H9 (cell line): ENCODE measurements around the gene CPD. TPM values are rescaled to one million over a fixed set of nuclear protein-coding genes. Genes with fewer than 3 reads are reported as not detected.

Source experiments
- DNase-seq: peaks from one replicate; pipeline ENCODE4 v3.0.0-alpha.2; 2017
- H2AFZ ChIP-seq: one replicate; pipeline ENCODE4 v1.6.1; 2013; ENCODE audit warnings: mild to moderate bottlenecking, low read length, control low read depth, moderate library complexity
- H2AK5ac ChIP-seq: 2 replicates; pipeline ENCODE4 v1.6.1; 2013; ENCODE audit warnings: low read length, control low read depth, mixed read lengths; ENCODE audit not compliant: insufficient read length
- H2BK120ac ChIP-seq: one replicate; pipeline ENCODE4 v1.6.1; 2013; ENCODE audit warnings: low read depth, mild to moderate bottlenecking, low read length, control low read depth, inconsistent platforms; ENCODE audit not compliant: poor library complexity, severe bottlenecking
- H2BK12ac ChIP-seq: 2 replicates; pipeline ENCODE4 v1.6.1; 2013; ENCODE audit warnings: low read length, control low read depth, mixed read lengths, low read depth; ENCODE audit not compliant: insufficient read length
- H2BK15ac ChIP-seq: 2 replicates; pipeline ENCODE4 v1.6.1; 2013; ENCODE audit warnings: low read depth, low read length, control low read depth
- H2BK20ac ChIP-seq: one replicate; pipeline ENCODE4 v1.6.1; 2013; ENCODE audit warnings: low read depth, mild to moderate bottlenecking, low read length, control low read depth, inconsistent platforms; ENCODE audit not compliant: poor library complexity, severe bottlenecking
- H2BK5ac ChIP-seq: 2 replicates; pipeline ENCODE4 v1.6.1; 2013; ENCODE audit warnings: low read length, control low read depth, mixed read lengths; ENCODE audit not compliant: insufficient read length
- H3K14ac ChIP-seq: 2 replicates; pipeline ENCODE4 v1.6.1; 2013; ENCODE audit warnings: low read length, control low read depth; ENCODE audit not compliant: insufficient read depth
- H3K18ac ChIP-seq: 2 replicates; pipeline ENCODE4 v1.6.1; 2013; ENCODE audit warnings: low read depth, mild to moderate bottlenecking, mixed read lengths, low read length, control low read depth; ENCODE audit not compliant: insufficient read length
- H3K23ac ChIP-seq: 2 replicates; pipeline ENCODE4 v1.6.1; 2013; ENCODE audit warnings: low read length, control low read depth, mixed read lengths, low read depth; ENCODE audit not compliant: insufficient read length
- H3K23me2 ChIP-seq: 2 replicates; pipeline ENCODE4 v1.6.1; 2013; ENCODE audit warnings: low read depth, mild to moderate bottlenecking, mixed read lengths, low read length, control low read depth; ENCODE audit not compliant: insufficient read length, poor library complexity, severe bottlenecking
- H3K27ac ChIP-seq: 2 replicates; pipeline ENCODE4 v1.5.1; 2013; ENCODE audit warnings: low read length, control low read depth, mixed read lengths, low read depth; ENCODE audit not compliant: insufficient read length
- H3K27me3 ChIP-seq: 2 replicates; pipeline ENCODE4 v1.6.1; 2013; ENCODE audit warnings: low read length, control low read depth, inconsistent platforms; ENCODE audit not compliant: insufficient read depth
- H3K4ac ChIP-seq: 2 replicates; pipeline ENCODE4 v1.6.1; 2013; ENCODE audit warnings: low read depth, mild to moderate bottlenecking, control low read depth, inconsistent platforms, low read length, moderate library complexity
- H3K4me1 ChIP-seq: 2 replicates; pipeline ENCODE4 v1.6.1; 2013; ENCODE audit warnings: low read length, control low read depth, inconsistent platforms; ENCODE audit not compliant: insufficient read depth
- H3K4me2 ChIP-seq: 2 replicates; pipeline ENCODE4 v1.6.1; 2013; ENCODE audit warnings: low read length, control low read depth, mixed read lengths; ENCODE audit not compliant: insufficient read length, insufficient read depth
- H3K56ac ChIP-seq: 2 replicates; pipeline ENCODE4 v1.6.1; 2013; ENCODE audit warnings: low read depth, mild to moderate bottlenecking, mixed read lengths, low read length, control low read depth; ENCODE audit not compliant: insufficient read length
- H3K79me1 ChIP-seq: 2 replicates; pipeline ENCODE4 v1.6.1; 2013; ENCODE audit warnings: low read depth, mild to moderate bottlenecking, moderate library complexity, low read length, control low read depth, inconsistent platforms; ENCODE audit not compliant: insufficient read depth, poor library complexity, severe bottlenecking
- H3K79me2 ChIP-seq: 2 replicates; pipeline ENCODE4 v1.6.1; 2013; ENCODE audit warnings: low read length, control low read depth, inconsistent platforms; ENCODE audit not compliant: insufficient read depth
- H3K9ac ChIP-seq: 2 replicates; pipeline ENCODE4 v1.6.1; 2013; ENCODE audit warnings: low read length, control low read depth, mixed read lengths; ENCODE audit not compliant: insufficient read length; ENCODE audit errors: extremely low read depth
- H3K9me3 ChIP-seq: one replicate; pipeline ENCODE4 v1.6.1; 2013; ENCODE audit warnings: low read depth, low read length, inconsistent platforms; ENCODE audit not compliant: control insufficient read depth
- H3T11ph ChIP-seq: one replicate; pipeline ENCODE4 v1.6.1; 2013; ENCODE audit warnings: mild to moderate bottlenecking, low read length, control low read depth, inconsistent platforms
- H4K20me1 ChIP-seq: one replicate; pipeline ENCODE4 v1.6.1; 2013; ENCODE audit not compliant: control insufficient read depth, insufficient read length, insufficient read depth
- H4K5ac ChIP-seq: 2 replicates; pipeline ENCODE4 v1.6.1; 2013; ENCODE audit warnings: low read depth, mild to moderate bottlenecking, mixed read lengths, low read length, control low read depth; ENCODE audit not compliant: insufficient read length
- H4K8ac ChIP-seq: replicated peaks from 2 replicates; pipeline ENCODE4 v1.6.1; 2013; ENCODE audit warnings: low read length, control low read depth, mixed read lengths, low read depth; ENCODE audit not compliant: insufficient read length
- H4K91ac ChIP-seq: 2 replicates; pipeline ENCODE4 v1.6.1; 2013; ENCODE audit warnings: low read depth, mild to moderate bottlenecking, moderate library complexity, mixed read lengths, low read length, control low read depth; ENCODE audit not compliant: insufficient read length
- H3K27ac Mint-ChIP-seq, 3 experiments: 2 replicates in 2 of 3; 3 replicates in 1 of 3; pipeline ENCODE4 v1.8.0; 2020 to 2021; ENCODE audit warnings: mixed read lengths in 3 of 3, mild to moderate bottlenecking in 1 of 3, moderate library complexity in 1 of 3
- H3K27me3 Mint-ChIP-seq: 2 replicates; pipeline ENCODE4 v1.8.0; 2021; ENCODE audit warnings: low read depth, mild to moderate bottlenecking, moderate library complexity, mixed read lengths
- H3K36me3 Mint-ChIP-seq, 3 experiments: 2 replicates in 2 of 3; 3 replicates in 1 of 3; pipeline ENCODE4 v1.8.0; 2020 to 2021; ENCODE audit warnings: low read depth in 3 of 3, mixed read lengths in 3 of 3; ENCODE audit not compliant: insufficient read depth in 1 of 3
- H3K4me1 Mint-ChIP-seq, 2 experiments: 2 replicates each; pipeline ENCODE4 v1.8.0; 2020; ENCODE audit warnings: mixed read lengths in 2 of 2
- H3K4me3 Mint-ChIP-seq, 2 experiments: 2 replicates in 1 of 2; 3 replicates in 1 of 2; pipeline ENCODE4 v1.8.0; 2020 to 2021; ENCODE audit warnings: mild to moderate bottlenecking in 2 of 2, mixed read lengths in 2 of 2, moderate library complexity in 1 of 2
- H3K9me3 Mint-ChIP-seq, 2 experiments: 2 replicates in 1 of 2; 3 replicates in 1 of 2; pipeline ENCODE4 v1.8.0; 2020; ENCODE audit warnings: mild to moderate bottlenecking in 2 of 2, mixed read lengths in 2 of 2, moderate library complexity in 1 of 2
- WGBS: extraction: QIAGEN DNeasy Blood & Tissue Kit; methylation state at CpG from one replicate; pipeline ENCODE4 v1.1.7; 2013; ENCODE audit warnings: missing lambda C conversion rate, low lambda C conversion rate, mixed read lengths; ENCODE audit not compliant: insufficient read length; ENCODE audit errors: extremely low coverage; 5-methylcytosine and 5-hydroxymethylcytosine counted together
- total RNA-seq: library from RNA; stranded (reverse); gene quantifications from 2 replicates; pipeline ENCODE4 v1.2.1, GENCODE V29; 2021
- TF ChIP-seq, protein P1 (sequence below): fragments of 200-600 bp; sonication (generic); conservative IDR thresholded peaks from 3 replicates; pipeline ENCODE4 v1.8.0; 2021; ENCODE audit warnings: antibody characterized with exemption, mild to moderate bottlenecking

Gene CPD
- total RNA-seq, 1 experiment from 2014 or later = 47.0 TPM

- no peaks in the 10 kb centered on the region for H3K9me3 ChIP-seq
- H3K23me2 ChIP-seq = no peaks in the 10 kb centered on the region
- Mint-ChIP-seq H3K27ac (no peak overlapping the region), H3K4me3 (no peak overlapping the region), H3K9me3 (peaks cover 4 to 11% of the 10 kb centered on the region in 2 experiments; a peak in 4 of 5 replicates), H3K36me3 (peaks cover 0 to 6% (median 2%) of the 10 kb centered on the region in 3 experiments; a peak in 3 of 7 replicates), H3K27me3 (no peaks in the 10 kb centered on the region; the same call in 1 of the 2 replicates), H3K4me1 (peaks cover 0 to 8% of the 10 kb centered on the region in 2 experiments; a peak in 2 of 4 replicates)
- no peak for DNase-seq
- H3K27me3 ChIP-seq = no peaks in the 10 kb centered on the region
- no peak overlapping the region for H2AFZ ChIP-seq
- no peak overlapping the region for H2BK15ac ChIP-seq
- H2BK12ac ChIP-seq = no peak overlapping the region
- no peak overlapping the region for H3K27ac ChIP-seq
- H4K8ac ChIP-seq = no peak overlapping the region
- no peak overlapping the region for H3K18ac ChIP-seq
- H3K14ac ChIP-seq = no peak overlapping the region
- no peak overlapping the region for H3K56ac ChIP-seq
- TF ChIP-seq, protein P1, sequence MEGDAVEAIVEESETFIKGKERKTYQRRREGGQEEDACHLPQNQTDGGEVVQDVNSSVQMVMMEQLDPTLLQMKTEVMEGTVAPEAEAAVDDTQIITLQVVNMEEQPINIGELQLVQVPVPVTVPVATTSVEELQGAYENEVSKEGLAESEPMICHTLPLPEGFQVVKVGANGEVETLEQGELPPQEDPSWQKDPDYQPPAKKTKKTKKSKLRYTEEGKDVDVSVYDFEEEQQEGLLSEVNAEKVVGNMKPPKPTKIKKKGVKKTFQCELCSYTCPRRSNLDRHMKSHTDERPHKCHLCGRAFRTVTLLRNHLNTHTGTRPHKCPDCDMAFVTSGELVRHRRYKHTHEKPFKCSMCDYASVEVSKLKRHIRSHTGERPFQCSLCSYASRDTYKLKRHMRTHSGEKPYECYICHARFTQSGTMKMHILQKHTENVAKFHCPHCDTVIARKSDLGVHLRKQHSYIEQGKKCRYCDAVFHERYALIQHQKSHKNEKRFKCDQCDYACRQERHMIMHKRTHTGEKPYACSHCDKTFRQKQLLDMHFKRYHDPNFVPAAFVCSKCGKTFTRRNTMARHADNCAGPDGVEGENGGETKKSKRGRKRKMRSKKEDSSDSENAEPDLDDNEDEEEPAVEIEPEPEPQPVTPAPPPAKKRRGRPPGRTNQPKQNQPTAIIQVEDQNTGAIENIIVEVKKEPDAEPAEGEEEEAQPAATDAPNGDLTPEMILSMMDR = no peak
- H2BK5ac ChIP-seq = no peak overlapping the region
- H3K9ac ChIP-seq = no peak overlapping the region
- no peak overlapping the region for H4K5ac ChIP-seq
- H2BK20ac ChIP-seq = no peak overlapping the region
- no CpG with 5 or more reads among the region's 1 CpG for WGBS
- H2AK5ac ChIP-seq = no peak overlapping the region
- H3K23ac ChIP-seq = no peak overlapping the region
- H3K4me2 ChIP-seq = no peak overlapping the region
- no peak overlapping the region for H4K91ac ChIP-seq
- H3K79me2 ChIP-seq = no peaks in the 10 kb centered on the region
- no peak overlapping the region for H3T11ph ChIP-seq
- no peak overlapping the region for H3K4ac ChIP-seq
- H2BK120ac ChIP-seq = no peak overlapping the region
- H3K79me1 ChIP-seq = no peaks in the 10 kb centered on the region
- H4K20me1 ChIP-seq = no peaks in the 10 kb centered on the region
- H3K4me1 ChIP-seq = no peaks in the 10 kb centered on the region
Measured at GRCh38 chr17:30363715-30364202, 15.0 kb upstream of the CPD start.
